CD1c-positive myeloid dendritic cell (primary cell): ENCODE measurements around the gene HSDL2.
A peak's percentile ranks its signal among the peaks of the same experiment; 100 is the strongest.
"Not testable (repeated sequence)": the region's sequence is repeated elsewhere in the genome, so short reads cannot be mapped to it uniquely, and the experiment has no call there.

ENCODE experiments used
- DNase-seq: peaks from one replicate; pipeline ENCODE4 v3.0.0-alpha.2; 2016; ENCODE audit errors: extremely low spot score

The HSDL2 gene

GRCh38 chr9:112366591-112366990 is 13.3 kb upstream of the HSDL2 start:
- no peak for DNase-seq

- no peak for DNase-seq
Measured at GRCh38 chr9:112367465-112367864, 12.4 kb upstream of the HSDL2 start.

DNA sequence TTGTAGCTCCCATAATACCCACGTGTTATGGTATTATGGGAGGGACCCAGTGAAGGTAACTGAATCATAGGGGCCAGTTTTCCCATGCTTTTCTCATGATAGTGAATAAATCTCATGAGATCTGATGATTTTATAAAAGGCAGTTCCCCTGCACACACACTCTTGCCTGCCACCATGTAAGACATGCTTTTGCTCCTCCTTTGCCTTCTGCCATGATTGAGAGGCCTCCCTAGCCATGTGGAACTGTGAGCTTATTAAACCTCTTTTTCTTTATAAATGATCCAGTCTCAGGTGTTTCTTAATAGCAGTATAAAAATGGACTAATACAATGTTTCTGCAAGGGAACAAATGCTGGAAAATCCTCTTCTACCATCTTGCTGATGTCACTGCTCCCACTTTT is 10.1 kb upstream of the HSDL2 start:
- no peak for DNase-seq

- no peak for DNase-seq
Measured at GRCh38 chr9:112371060-112371459, 8.8 kb upstream of the HSDL2 start.

DNA sequence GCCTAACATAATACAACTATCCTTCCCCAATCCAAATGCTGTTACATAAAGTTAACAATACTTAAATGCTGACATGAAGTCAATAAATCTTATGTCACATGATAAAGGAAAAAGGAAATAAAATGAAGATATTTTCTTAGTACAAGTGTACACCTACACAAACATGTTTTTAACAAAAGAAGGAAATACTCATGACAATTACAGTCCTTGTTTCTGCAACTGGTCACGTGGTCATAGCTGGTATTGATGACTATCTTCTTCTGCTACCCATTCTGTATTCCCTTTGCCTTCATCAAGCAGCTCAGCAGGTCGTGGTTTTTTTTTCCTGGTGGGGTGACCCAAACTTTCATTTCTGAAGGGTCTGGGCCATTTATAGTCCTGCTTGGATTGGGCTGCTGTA is 6.2 kb upstream of the HSDL2 start:
- DNase-seq, result not testable (repeated sequence)

- DNase-seq, result not testable (repeated sequence)
Measured at GRCh38 chr9:112374232-112374631, 5.7 kb upstream of the HSDL2 start.

DNA sequence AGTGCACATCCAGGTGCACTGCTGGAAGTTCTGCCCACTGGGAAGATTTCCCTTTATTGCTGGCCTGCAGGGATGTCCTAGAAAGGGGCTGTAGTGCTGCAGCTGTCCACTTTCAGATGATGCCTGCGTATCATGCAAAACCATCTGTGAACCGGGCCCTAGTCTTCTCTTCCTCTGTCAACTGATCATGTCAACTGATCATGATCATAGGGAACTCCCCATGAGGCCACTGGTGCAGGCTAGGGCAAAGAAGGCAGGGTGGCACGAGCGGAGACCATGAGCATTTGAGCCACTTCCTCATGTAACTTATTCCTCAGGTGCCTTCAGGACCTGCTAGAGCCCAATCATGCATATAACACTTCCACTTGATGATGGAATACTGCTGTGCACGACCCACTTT is 4.5 kb upstream of the HSDL2 start:
- DNase-seq, result no peak

DNA sequence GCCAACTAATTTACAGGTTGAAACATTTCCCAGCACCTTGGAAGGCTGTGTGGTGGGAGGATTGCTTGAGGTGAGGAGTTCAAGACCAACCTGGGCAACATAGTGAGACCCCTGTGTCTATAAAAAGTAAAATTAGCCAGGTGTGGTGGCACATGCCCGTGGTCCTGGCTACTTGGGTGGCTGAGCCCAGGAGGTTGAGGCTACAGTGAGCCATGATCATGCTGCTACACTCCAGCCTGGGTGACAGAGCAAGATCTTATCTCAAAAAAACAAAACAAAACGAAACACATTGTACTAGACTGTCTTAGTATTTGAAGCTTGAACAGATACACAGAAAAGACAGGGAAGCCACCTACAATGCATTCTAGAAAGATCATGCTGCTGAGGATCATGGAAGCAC is 2.8 kb upstream of the HSDL2 start:
- DNase-seq, result no peak

DNA sequence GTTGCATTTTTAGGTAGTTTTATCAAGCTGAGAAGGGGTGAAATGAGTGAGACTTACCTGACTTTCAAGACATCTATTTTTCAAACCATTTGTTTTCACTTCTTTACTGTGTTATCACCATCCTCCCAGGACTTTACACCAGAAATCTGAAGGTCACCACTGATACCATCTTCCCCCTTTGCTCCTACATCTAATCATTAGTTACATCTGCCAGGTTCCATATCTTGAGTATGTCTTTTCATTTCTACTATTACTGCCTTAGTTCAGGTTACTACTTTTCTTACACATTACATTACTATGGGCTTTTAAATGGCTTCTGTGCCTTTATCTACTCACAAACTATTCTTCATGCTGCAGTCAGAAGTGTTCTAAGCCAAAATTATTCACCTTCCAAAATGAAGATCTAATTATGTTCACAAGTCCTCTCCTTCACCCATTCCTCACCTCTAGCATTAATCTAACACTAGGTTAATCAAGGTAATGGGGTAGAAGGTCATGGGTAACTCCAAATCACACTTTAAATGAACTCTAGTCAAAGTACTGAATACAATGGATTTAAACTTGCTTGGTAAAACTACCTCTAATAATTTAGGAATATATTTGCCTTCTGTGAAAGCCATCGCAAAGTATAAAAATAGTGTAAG is 2.1 kb upstream of the HSDL2 start:
- no peak for DNase-seq

GRCh38 chr9:112378328-112379176 is 1.4 kb upstream of the HSDL2 start:
- peak; percentile 19 for DNase-seq

DNA sequence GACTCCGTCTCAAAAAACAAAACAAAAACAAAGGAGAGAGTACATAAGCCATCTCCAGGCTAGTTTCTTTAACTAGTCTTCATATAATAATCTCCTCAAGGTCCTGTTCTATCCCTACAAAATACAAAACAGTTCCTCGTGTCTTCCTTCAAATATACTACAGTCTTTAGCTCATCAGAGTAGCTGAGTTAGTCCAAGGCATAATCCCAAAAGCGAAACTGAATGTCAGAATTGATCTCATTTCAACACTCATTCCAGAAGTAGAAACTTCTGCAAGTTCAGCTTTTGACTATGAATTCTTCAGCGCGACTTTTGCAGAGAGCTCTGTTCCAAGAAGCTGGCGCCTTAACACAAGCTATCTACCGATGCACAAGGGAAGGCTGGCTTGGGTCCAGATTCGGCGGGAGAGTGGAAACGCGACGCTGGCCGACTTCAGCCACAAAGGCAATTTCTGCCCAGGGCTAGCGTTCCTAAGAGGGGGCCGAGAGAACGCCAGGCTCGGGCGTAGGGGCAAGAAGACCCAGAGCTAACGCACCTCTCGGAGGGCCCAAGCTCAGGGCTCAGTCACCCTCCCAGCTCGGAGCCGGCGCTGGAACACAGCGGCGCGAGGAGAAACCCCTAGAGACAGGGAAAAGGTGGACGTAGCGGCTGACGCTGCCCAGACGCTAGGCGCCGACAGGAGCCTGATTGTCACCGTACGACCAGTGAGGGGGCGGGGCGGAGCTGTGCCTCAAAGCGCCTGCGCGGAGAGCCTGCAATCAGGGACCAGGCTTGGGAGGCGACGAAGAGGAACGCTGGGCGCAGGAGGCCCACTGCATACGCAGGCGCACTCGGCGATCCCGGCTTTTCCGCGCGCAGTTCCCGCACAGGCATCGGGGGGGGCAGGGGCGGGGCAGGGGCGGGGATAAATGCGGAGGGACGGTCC is 469 bp upstream of the HSDL2 start:
- peak; percentile 99 for DNase-seq

DNA sequence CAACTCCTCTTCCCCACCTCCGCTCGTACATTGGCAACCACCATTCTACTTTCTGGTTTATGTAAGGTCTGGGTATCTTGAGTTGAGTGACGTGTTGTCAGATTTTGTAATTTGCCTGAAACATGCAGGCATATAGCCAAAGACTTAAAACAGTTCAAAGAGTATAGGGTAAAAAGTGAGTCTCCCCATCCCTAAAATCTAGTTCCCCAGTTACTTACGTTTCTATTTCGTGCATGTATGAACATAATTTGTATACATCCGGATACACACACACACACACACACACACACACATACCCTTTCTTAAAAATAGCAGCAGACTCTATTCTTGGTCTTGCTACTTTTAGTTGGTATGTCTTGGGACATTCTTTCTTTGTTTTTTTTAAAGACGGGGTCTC is 915 bp downstream of the HSDL2 start:
- no peak for DNase-seq

- no peak for DNase-seq
Measured at GRCh38 chr9:112382066-112382465, 2.2 kb downstream of the HSDL2 start.

DNA sequence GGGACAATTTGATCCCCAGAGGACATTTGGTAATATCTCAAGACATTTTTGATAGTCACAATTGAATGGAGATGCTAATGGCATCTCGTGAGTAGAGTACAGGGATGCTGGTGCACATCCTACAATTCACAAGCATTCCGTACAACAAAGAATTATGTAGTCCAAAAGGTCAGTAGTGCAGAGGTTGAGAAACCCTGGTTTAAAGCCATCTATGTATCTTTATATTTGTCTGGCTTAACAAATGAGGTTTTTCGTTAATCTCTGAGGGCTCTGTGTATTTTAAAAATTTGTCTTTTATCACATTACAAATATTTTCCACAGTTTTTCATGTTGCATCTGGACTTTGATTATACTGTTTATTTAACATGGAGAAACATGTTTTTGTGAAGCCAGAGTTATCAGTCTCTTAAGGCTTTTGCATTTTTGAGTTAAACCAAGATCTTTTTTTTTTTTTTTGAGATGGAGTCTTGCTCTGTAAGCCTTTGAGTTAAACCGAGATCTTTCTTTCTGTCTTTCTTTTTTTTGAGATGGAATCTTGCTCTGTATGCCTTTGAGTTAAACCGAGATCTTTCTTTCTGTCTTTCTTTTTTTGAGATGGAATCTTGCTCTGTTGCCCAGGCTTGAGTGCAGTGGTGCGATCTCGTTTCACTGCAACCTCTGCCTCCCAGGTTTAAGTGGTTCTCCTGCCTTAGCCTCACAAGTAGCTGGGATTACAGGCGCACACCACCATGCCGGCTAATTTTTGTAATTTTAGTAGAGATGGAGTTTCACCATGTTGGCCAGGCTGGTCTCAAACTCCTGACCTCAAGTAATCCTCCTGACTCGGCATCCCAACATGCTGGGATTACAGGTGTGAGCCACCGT is 2.8 kb downstream of the HSDL2 start:
- DNase-seq, result no peak

DNA sequence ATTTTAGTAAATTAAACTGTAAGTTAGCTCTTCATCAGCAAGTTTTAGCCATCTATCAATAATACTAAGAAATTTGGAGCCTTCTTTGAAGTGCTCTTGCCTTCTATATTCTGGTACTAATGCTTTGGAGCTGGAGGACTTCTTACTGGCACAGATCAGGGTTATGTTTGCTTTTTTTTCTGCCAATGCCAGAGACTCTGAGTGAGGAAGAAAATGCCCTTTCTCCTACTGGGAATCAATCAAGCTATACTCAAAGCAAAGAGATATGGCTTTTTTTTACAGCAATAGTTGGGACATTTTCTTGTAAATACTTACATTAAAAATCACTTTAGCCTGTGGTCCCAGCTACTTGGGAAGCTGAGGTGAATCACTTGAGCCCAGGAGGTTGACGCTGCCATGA is 4.3 kb downstream of the HSDL2 start:
- DNase-seq, result no peak

GRCh38 chr9:112384690-112385089 is 4.8 kb downstream of the HSDL2 start:
- peak; percentile 68 for DNase-seq

DNA sequence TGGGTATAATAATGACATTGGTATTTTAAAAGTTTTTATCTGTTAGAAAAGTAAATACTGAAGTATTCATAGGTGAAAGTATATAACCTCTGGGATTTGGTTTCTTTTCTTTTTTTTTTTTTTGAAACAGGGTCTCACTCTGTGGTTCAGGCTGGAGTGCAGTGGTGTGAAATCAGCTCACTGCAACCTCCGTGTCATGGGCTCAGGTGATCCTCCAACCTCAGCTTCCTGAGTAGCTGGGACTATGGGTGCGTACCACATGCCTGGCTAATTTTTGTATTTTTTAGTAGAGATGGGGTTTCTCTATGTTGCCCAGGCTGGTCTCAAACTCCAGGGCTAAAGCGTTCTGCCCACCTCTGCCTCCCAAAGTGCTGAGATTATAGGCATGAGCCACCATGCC is 7.2 kb downstream of the HSDL2 start:
- DNase-seq, result no peak

DNA sequence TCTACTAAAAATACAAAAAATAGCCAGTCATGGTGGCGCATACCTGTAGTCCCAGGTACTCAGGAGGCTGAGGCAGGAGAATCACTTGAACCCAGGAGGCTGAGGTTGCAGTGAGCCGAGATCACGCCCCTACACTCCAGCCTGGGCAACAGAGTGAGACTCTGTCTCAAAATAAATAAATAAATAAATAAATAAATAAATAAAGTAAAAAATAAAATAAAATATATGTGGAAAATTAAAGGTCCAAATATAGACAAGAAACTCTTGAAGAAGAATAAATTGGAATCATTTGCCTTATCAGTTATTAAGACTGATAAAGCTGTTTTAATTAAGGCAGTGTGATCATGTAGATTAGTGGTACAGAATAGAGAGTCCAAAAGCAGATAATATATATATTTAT is 10.0 kb downstream of the HSDL2 start:
- not testable (repeated sequence) for DNase-seq

DNA sequence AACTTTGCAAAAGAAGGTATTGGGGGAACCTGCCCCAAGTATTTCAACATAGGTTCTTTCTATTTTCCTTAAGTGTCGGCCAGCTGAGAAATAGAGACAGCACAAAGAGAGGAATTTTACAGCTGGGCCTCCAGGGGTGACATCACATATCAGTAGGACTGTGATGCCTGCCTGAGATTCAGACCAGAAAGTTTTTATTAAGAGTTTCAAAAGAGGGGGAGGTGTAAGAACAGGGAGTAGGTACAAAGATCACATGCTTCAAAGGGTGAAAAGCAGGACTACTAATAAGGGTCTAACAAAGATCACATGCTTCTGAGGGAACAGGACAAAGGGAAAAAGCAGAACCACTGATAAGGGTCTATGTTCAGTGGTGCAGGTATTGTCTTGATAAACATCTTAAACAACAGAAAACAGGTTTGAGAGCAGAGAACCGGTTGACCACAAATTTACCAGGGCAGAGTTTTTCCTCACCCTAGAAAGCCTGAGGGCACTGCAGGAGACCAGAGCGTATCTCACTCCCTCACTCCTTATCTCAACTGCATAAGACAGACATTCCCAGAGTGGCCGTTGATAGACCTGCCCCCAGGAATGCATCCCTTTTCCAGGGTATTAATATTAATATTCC is 12.1 kb downstream of the HSDL2 start:
- DNase-seq, result not testable (repeated sequence)

DNA sequence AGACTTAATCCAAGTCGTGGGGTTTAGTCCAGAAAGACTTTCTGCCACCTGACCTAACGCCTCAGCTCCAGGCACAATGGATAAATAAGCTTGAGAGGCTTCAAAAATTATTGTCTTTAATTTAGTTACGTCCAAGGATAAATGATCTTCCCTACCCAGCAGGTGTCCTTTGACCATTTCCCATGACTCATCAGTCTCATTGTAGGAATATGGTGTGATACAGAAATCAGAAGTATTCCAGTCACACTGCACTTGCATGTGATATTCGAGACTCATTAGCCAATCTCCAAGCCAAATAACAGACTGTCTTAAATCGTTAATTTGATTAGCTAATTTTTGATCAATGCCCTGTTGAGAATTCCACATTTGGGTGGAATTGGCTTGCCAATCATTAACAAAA is 13.2 kb downstream of the HSDL2 start:
- not testable (repeated sequence) for DNase-seq

DNA sequence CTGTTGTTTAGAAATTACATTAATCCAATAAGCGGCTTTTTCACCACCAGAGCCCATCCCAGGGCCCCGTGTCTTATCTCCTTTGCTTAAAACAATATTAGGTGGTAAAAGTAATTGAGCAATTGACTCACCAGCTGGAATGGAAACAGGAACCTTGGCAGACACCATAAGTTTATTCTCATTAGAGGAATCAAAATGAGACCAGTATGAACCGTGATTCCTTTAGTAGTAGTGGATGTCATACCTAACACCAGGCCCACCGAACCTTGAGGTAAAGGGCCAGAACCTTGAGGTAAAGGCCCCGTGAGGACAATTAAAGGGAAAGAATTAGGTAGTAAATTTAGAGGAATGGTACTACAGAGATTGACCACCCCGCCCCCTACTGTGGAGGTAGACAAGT is 16.5 kb downstream of the HSDL2 start:
- no peak for DNase-seq
